AG04450 (cell line): ENCODE results near the gene TGFBR1. TPM values are rescaled to one million over a fixed set of nuclear protein-coding genes. Genes with fewer than 3 reads are reported as not detected.

Experiments used
- CTCF ChIA-PET: fragments of 300-600, 350-600 bp; formaldehyde crosslinking; extraction: SDS; loops from one replicate; lab custom pipeline; 2022; ENCODE audit warnings: antibody characterized with exemption, inconsistent platforms; lab: Charles Lee
- POLR2A ChIA-PET: fragments of 350-600 bp; formaldehyde crosslinking; extraction: SDS; loops from one replicate; lab custom pipeline; 2021; ENCODE audit warnings: antibody characterized with exemption, inconsistent platforms; lab: Yijun Ruan, JAX
- DNase-seq: peaks from one replicate; pipeline ENCODE4 v3.0.0-alpha.2; 2011; ENCODE audit warnings: low read depth, low spot score
- H3K27ac ChIP-seq: one replicate; pipeline ENCODE4 v1.5.1; 2012; ENCODE audit warnings: low read depth, low read length, control low read depth
- H3K27me3 ChIP-seq: one replicate; pipeline ENCODE4 v1.6.0; 2012; ENCODE audit warnings: low read length; ENCODE audit not compliant: control insufficient read depth, insufficient read depth
- H3K4me3 ChIP-seq: 2 replicates; pipeline ENCODE4 v1.5.1; 2011; ENCODE audit warnings: mild to moderate bottlenecking, low read depth, low read length, control low read depth
- H3K9me3 ChIP-seq: 2 replicates; pipeline ENCODE4 v1.5.1; 2012; ENCODE audit warnings: low read length; ENCODE audit not compliant: control insufficient read depth, insufficient read depth
- polyA plus RNA-seq: library from polyadenylated mRNA; depleted of rRNA; stranded (reverse); fragments of >200 nt; gene quantifications from 2 replicates; pipeline ENCODE4 v1.2.3, GENCODE V29; 2011
- TF ChIP-seq, protein P1 (sequence below): IDR thresholded peaks from 2 replicates; pipeline ENCODE4 v1.5.1; 2011; ENCODE audit warnings: low read depth, low read length, control low read depth, inconsistent platforms

Gene TGFBR1
- polyA plus RNA-seq, 1 experiment, result 86.3 TPM

DNA sequence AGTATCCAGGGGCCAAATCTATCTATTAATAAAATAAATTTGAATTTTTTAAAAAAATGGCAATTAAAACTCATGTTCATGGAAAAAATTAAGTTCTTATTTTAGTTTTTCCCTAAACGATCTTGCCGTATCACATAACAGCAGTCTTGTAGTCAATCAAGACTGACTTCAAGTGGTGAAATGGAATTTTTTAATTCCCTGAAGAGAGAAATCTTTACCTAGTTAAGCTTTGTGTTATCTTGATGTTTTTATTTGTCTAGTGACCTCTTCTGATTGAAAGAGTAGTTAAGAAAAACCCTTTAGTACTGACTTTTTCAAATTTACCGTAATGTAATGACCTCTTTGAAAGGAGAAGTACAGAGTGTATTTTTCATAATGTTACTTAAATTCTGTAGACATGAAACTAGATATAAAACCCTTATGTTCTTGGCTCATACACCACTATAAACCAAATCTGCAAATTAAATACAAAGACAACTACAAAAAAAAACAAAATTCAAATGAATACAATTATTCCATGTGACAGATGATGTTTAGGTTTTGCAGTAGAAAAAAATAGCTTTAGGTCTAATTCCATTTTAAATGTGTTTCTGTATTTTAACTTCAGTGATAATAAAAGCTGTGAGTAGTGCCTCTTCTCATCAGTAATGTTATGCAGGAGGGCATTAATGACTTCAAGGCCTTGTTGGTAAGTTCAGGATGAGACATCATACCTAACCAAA is 19.8 kb downstream of the TGFBR1 start:
- no peak overlapping the region for H3K4me3 ChIP-seq
- CTCF ChIA-PET, result no interaction called here
- TF ChIP-seq, protein P1, sequence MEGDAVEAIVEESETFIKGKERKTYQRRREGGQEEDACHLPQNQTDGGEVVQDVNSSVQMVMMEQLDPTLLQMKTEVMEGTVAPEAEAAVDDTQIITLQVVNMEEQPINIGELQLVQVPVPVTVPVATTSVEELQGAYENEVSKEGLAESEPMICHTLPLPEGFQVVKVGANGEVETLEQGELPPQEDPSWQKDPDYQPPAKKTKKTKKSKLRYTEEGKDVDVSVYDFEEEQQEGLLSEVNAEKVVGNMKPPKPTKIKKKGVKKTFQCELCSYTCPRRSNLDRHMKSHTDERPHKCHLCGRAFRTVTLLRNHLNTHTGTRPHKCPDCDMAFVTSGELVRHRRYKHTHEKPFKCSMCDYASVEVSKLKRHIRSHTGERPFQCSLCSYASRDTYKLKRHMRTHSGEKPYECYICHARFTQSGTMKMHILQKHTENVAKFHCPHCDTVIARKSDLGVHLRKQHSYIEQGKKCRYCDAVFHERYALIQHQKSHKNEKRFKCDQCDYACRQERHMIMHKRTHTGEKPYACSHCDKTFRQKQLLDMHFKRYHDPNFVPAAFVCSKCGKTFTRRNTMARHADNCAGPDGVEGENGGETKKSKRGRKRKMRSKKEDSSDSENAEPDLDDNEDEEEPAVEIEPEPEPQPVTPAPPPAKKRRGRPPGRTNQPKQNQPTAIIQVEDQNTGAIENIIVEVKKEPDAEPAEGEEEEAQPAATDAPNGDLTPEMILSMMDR, result no peak
- H3K9me3 ChIP-seq, result no peaks in the 10 kb centered on the region
- POLR2A ChIA-PET, result interaction anchor here (0.9 kb wide), 1 partner anchor 11 kb away, joined by 3 read pairs; no protein-coding TSS in a partner anchor
- no peak for DNase-seq
- H3K27ac ChIP-seq, result no peak overlapping the region
- no peaks in the 10 kb centered on the region for H3K27me3 ChIP-seq

DNA sequence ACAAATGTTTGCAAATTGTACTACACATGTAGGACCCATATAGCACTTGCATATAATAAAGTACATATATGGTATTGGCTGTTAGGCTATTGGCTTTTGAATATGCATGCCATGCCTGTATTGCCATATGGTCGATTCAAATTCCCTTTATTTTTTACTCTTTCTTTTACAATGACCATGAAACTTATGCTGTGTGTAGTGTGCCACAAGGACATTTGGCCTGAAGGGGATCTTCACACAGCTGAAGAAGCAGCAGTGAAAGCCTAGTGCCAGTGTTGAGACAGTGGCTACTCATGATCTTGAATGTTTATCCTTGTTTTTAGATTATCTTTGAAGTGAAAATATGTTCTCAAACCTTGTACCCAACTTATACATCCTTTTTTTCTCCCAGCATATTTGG is 20.5 kb downstream of the TGFBR1 start:
- no peak for DNase-seq
- POLR2A ChIA-PET, result no interaction called here
- no peaks in the 10 kb centered on the region for H3K27me3 ChIP-seq
- H3K9me3 ChIP-seq, result no peaks in the 10 kb centered on the region
- CTCF ChIA-PET, result no interaction called here
- TF ChIP-seq, protein P1, result no peak
- no peak overlapping the region for H3K27ac ChIP-seq
- H3K4me3 ChIP-seq, result no peak overlapping the region

DNA sequence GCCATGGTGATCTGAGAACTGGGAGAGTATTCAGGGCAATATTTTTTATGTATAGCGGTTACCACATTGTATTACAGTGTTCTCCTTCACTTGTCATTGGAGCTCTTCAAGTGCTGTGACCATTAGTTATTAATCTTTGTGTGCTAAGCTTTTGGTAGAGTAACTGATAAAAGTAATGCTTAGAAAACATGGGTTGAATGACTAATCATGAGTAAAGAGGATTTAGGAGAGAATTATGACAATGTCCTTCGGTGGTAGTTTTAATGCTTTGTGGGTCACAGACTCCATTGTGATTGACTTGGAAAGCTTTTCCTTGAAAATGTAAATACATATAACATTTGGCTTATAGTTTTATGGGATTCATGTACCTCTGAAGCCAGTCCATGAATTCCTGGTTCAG is 21.4 kb downstream of the TGFBR1 start:
- TF ChIP-seq, protein P1, result no peak
- POLR2A ChIA-PET, result no interaction called here
- no peak overlapping the region for H3K27ac ChIP-seq
- CTCF ChIA-PET, result interaction anchor here (1.3 to 1.4 kb wide), 2 partner anchors 14 to 127 kb away, joined by 6 to 7 read pairs; no protein-coding TSS in a partner anchor
- no peaks in the 10 kb centered on the region for H3K9me3 ChIP-seq
- DNase-seq, result no peak
- H3K27me3 ChIP-seq, result no peaks in the 10 kb centered on the region
- H3K4me3 ChIP-seq, result no peak overlapping the region

DNA sequence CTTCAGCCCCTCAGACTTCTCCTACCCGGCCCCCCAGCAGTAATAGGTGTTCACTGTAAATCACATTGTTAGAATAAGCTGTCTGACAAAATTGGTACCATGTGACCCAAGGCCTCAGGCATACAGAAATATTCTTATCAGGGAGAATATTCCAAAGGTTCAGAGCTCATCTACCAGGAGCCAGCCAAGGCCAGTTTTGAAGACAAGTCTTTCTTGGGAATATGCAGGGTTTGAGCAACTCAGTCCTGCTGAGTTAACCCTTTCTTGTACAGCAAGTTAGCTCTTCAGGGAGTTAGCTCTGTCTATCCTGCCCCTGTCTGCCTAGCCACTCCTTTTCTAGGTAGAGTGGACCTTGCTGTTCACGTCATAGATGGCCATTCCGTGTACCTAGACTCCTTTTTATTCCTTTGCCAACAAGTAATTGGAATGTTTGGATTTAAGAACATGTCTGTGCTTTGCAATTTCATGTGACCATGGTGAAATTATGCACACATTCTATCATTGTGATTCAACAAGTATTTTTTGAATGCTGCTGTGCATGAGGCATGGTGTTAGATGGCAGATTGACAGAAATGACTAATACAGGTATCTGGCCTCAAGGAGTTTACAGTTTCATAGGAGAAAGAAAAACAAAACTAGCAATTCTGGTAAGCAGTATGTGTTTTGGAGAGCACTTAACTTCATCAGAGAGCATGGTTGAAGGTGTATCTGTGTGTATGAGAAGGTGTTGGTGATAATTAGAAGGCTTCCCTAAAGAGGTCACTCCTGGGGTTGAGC is 22.6 kb downstream of the TGFBR1 start:
- Histone ChIP-seq H3K4me3 (no peak overlapping the region), H3K27ac (no peak overlapping the region), H3K27me3 (no peaks in the 10 kb centered on the region), H3K9me3 (no peaks in the 10 kb centered on the region)
- ChIA-PET CTCF (interaction anchor here (0.6 to 1.4 kb wide), 3 partner anchors 13 to 128 kb away, joined by 4 to 7 read pairs (median 6); no protein-coding TSS in a partner anchor), POLR2A (no interaction called here)
- no peak for DNase-seq
- TF ChIP-seq, protein P1, result no peak

DNA sequence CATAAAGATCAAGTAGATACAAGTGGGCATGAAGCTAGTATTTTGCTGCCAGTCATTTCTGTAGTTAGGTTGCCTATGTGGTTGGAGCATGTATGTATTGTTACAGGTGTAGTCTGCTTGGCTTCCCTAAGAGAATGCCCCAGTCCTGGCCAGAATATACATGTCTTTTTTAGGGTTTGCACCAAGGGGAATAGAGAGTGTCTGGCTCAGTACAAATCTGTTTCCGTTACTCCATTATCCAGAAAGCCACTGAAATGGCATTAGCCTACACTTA is 23.2 kb downstream of the TGFBR1 start:
- Histone ChIP-seq H3K4me3 (no peak overlapping the region), H3K27me3 (no peaks in the 10 kb centered on the region), H3K27ac (no peak overlapping the region), H3K9me3 (no peaks in the 10 kb centered on the region)
- DNase-seq, result no peak
- TF ChIP-seq, protein P1, result no peak
- POLR2A ChIA-PET, result no interaction called here
- CTCF ChIA-PET, result interaction anchor here (0.6 kb wide), 1 partner anchor 13 kb away, joined by 4 read pairs; no protein-coding TSS in a partner anchor
